Right lung (tissue), 5 donors: ENCODE measurements around the gene SFTPD. TPM values are rescaled to one million over a fixed set of nuclear protein-coding genes. Genes with fewer than 3 reads are reported as not detected.
A peak's percentile ranks its signal among the peaks of the same experiment; 100 is the strongest.

Experiments
- DNase-seq, 2 donors: peaks; one replicate each; pipeline ENCODE4 v3.0.0-alpha.2; 2013
- polyA plus RNA-seq, 5 donors: library from polyadenylated mRNA; unstranded; fragments of 120-200 nt; gene quantifications; one replicate each; pipeline versions ENCODE4 v1.2.1 to v1.2.3, GENCODE V29; 2013; ENCODE audit warnings: inconsistent platforms in 1 of 5, low replicate concordance in 1 of 5; ENCODE audit not compliant: insufficient read length in 5 of 5, insufficient read depth in 1 of 5

SFTPD gene
- polyA plus RNA-seq, 5 donors = 5.6 to 11.5 (median 9.6) TPM

DNA sequence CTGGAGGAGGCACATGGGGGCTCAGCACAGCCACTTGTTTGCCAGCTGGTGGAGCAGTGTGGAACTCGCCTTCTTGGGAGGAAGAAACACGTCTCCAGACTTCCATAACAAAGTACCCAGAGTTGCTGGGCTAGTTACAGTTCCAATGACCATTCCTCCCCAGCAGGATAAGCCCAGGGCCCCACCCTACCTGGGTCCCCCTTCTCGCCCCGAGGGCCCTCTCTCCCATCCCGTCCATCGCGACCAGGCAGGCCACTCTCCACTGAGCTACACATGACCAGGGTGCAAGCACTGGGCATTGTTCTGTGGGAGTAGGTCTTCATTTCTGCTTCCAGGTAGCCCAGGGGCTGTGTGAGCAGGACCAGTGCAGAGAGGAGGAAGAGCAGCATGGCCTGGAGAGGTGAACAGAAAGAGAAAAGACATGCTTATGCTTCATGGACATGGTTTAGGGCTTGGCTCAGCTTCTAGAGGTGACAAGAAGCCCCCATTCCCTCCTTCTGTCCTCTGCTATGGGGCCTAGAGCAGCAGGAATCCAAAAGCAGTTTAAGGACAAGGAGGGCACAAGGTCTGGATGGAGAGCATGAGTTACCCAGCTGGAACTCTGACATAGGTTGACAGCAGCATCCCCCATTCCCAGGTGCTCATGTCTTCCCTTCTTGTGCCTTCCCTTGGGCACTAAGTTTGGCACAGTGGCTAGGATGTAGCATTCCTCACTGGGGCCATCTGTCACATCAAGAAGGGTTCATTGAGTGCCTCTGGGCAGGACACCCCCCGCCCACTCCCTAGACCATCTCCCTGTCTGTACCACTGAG is 2.4 kb downstream of the SFTPD start:
- DNase-seq = no peak

GRCh38 chr10:79944428-79945395 is 4.2 kb downstream of the SFTPD start:
- DNase-seq = no peak

DNA sequence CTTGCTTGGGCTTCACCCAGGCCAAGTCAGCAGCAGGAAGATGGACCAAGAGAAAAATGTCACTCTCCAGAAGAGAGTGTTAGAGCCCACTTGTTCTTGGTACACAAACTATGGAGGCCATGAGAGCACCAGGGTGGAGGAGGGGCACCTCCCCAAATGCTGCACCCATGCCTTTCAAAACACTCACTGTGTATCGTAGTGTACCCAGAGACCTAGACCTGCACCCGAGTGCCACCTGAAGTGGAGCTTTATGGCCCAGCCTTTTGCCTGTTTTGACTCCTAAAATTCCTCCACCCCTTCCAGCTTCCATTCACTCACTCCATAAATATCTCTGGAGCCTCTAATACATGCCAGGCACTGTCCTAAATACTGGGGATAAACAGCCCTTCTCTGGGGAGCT is 5.0 kb downstream of the SFTPD start:
- DNase-seq = no peak

- DNase-seq = no peak
Measured at GRCh38 chr10:79942261-79943185, 6.4 kb downstream of the SFTPD start.

GRCh38 chr10:79941585-79942210 is 7.2 kb downstream of the SFTPD start:
- no peak for DNase-seq

GRCh38 chr10:79941146-79941545 is 7.8 kb downstream of the SFTPD start:
- DNase-seq = no peak

DNA sequence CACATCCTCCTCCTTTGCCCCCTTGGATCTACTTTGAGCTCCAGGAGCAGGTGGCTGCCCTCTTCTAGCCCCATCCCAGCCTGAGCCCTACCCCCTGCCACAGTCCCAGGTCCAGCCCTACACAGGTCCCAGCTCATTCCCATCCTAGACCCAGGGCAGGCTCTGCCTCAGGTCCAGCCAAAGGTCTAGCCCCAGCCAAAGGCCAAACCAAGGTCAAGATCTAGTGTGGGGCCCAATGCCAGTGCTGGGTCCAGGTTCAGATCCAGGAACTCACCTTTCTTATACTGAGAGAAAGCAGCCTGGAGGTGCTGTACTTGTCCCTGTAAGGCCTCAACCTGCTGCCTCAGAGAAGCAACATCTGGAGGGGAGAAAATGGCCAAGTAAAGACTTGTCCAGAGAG is 8.5 kb downstream of the SFTPD start:
- DNase-seq = no peak

GRCh38 chr10:79939969-79940368 is 8.9 kb downstream of the SFTPD start:
- DNase-seq = no peak

DNA sequence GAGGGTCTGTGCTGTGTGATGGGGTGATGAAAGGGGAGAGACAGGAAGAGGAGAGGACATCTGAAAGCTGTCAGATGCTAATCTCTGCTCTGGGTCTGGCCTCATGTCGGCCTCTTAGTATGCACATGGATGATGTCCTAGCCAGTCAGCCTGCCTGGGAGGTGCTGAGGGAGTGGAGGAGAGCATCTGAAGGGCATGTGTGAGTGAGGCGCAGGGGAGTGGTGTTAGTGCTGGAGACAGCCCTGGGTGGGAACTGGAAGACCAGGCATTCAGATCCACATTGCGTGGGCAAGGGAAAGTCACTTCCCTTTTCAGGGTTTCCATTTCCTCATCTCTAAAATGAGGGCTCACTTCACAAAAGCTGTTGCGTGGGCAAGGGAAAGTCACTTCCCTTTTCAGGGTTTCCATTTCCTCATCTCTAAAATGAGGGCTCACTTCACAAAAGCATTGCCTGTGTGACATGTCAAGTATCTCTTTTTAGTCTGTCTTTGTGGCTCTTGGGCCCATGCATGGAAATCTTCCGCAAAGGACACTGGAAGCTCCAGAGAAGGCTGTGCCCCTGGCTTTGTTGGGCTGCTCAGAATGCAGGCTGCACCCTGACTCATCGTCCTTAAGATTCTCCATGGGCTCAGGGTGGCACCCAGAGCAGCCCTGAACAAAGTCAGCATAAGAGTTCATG is 10.0 kb downstream of the SFTPD start:
- DNase-seq = no peak

DNA sequence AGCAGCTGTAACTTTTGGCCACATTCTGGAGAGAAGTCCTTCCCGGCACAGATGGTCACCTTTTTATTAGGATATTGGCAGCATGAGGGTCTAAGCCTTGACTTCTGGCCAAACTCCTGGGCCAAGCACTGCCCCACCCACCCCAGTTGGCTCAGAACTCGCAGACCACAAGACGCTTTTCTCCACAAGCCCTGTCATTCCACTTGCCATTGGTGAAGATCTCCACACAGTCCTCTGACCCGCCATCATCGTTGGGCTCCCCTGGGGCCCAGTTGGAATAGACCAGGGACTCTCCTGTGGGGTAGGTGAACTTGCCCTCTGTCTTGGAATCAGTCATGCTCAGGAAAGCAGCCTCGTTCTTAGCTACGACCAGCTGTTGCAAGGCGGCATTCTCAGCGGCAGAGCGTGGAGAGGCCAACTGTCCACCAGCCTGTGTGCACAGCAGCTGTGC is 11.2 kb downstream of the SFTPD start:
- no peak for DNase-seq

DNA sequence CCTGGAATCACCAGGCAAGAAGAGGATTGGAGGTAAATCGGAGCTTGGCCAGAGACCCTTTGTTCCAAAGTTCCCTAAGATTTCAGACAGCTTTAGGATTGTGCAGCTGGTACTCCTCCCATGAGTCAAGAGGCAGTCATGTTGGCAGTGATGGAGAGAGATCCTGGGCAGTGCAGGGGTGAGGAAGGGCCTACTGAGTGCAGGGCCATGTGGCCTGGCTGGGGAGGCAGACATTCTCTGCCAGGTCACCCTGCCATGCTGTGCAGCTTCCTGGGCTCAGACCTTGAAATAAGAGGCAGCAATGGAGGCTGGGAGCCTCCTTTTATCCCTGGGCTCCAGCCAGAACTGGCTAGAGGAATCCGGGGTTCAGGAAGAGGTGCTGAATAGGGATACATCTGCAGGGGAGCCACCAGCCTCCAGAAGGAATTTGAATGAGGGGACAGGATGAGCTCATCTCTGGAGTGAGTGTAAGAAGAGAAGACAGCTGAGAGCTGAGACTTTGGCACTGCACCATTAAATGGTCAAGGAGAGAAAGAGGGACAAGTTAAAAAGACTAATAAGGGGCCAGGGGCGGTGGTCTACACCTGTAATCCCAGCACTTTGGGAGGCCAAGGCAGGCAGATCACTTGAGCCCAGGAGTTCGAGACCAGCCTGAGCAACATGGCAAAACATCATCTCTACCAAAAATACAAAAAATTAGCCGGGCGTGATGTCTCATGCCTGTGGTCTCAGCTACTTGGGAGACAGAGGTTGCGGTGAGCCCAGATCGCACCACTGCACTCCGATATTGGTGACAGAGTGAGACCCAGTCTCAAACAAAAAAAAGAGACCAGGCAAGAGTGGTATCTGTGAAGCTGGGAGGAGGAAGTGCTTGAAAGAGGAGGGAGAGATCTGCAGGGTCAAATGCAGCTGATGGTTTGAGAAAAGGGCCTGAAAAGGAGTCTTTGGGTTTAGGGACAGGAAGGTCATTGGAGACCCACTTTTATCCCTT is 12.0 kb downstream of the SFTPD start:
- no peak for DNase-seq

DNA sequence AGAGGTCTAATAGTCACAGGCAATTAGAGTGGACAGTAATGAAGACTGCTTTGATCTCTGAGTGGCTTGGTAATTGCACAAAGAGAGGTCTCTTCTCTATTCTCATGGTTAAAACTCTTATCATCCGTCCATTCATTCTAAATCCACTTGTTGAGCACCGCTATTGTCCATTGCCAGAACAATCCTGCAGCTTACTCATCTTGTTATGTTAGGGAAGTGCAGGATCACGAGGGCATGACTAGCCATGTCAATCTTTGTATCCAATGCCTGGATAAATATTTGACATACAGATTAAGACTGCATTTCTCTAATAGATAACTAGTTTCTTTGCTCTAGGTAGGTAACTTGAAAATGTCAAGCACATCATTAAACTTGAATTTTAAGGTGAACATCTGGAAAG is 14.9 kb downstream of the SFTPD start:
- DNase-seq = no peak

GRCh38 chr10:79932841-79933379 is 16.0 kb downstream of the SFTPD start:
- no peak for DNase-seq

GRCh38 chr10:79932307-79932706 is 16.6 kb downstream of the SFTPD start:
- DNase-seq = no peak

DNA sequence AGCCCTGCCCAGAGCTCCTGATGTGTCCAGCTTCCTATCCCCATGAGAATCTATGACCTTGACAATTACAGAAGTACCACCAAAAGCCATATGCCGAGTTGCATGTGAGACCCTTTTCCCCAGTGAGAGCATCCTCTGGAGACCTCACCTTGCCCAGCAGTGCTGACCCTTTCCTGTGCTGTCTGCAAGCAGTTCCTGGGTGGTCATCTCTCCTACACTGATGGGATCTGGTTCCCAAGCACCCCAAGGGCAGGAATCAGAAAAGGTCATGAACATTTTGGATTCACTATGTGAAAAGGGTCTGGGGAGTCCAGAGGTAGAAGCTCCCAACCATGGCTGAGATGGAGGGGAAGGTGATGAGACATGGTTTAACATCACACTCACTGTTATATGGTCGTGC is 18.2 kb downstream of the SFTPD start:
- no peak for DNase-seq

DNA sequence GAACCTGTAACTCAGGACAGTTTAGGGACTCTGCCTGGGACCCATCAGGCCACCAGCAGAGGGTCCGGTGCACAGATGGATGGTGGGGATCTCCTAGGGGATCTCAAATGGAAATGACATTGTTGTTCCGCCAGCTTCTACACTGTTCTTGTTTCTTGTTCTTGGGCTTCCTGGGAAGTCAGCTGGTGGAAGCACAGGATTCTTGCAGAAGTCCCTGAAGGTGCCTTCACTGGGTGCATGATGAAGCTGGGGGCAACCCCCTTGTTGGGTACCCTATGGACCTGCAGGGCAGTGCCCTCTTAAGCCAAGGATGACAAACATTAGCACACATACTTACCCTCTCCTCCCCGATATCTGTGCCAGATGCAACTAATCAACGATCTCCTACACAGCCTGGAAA is 18.6 kb downstream of the SFTPD start:
- DNase-seq = no peak

DNA sequence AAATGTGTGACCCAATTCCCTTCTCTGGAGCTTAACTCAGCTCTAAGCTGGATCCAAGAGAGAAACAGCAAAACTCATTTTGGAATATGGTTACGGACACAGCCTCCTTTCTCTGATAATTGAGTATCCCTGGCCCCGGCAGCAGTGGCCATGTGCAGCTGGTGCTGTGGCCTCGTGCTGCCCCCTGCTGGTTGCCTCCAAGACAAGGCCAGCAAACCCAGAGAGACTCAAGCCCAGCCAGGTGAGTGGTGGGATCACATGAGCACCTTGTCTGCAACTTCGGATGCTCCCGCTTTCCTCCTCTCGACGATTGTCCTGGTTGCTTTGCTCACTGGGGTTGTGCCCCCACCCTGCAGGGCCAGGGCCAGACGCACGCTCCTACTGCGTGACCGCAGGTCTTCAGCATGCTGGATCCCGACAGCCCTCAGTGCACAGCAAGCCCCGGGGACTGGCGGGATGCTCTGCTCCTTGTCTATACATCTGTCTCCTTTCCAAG is 19.4 kb downstream of the SFTPD start:
- peak; percentile 55 to 75 for DNase-seq

- no peak for DNase-seq
Measured at GRCh38 chr10:79928028-79928583, 20.8 kb downstream of the SFTPD start.
